ENCODE measurements around the gene WNT3. TPM values are rescaled to one million over a fixed set of nuclear protein-coding genes. Genes with fewer than 3 reads are reported as not detected.

The WNT3 gene, protein sequence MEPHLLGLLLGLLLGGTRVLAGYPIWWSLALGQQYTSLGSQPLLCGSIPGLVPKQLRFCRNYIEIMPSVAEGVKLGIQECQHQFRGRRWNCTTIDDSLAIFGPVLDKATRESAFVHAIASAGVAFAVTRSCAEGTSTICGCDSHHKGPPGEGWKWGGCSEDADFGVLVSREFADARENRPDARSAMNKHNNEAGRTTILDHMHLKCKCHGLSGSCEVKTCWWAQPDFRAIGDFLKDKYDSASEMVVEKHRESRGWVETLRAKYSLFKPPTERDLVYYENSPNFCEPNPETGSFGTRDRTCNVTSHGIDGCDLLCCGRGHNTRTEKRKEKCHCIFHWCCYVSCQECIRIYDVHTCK
- total RNA-seq: 6.3 TPM

DNA sequence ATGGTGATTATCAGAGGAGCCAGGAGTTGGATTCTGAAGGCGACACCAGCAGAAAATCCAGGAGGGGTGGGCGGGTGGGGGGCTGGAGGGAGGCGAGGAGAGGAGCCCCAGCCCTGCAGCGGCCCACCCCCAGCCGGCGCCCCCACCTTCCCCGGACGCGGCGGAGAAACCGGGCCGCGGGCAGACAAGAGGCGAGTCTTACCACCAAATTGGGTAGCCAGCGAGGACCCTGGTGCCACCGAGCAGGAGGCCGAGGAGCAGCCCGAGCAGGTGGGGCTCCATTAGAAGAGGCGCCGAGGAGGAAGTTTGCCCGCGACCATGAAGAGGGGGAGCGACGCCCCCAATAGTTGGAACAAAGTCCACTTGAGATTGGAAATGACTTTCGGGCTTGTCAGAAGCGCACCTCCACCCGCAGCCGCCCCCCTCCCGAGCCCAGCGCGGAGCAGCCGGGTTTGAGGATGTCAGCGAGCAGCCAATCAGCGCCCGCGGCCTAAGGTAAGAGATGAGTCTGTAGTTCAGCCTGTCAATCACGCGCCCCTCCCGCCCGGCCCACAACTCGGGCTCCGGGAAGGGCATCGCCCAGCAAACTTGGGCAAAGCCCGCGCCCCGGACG, at the start of gene WNT3:
Gene WNT3, minus strand, starts transcription at position 377 of the 613 bp plus-strand sequence. Its CDS starts 95 bp downstream, at position 282.

DNA sequence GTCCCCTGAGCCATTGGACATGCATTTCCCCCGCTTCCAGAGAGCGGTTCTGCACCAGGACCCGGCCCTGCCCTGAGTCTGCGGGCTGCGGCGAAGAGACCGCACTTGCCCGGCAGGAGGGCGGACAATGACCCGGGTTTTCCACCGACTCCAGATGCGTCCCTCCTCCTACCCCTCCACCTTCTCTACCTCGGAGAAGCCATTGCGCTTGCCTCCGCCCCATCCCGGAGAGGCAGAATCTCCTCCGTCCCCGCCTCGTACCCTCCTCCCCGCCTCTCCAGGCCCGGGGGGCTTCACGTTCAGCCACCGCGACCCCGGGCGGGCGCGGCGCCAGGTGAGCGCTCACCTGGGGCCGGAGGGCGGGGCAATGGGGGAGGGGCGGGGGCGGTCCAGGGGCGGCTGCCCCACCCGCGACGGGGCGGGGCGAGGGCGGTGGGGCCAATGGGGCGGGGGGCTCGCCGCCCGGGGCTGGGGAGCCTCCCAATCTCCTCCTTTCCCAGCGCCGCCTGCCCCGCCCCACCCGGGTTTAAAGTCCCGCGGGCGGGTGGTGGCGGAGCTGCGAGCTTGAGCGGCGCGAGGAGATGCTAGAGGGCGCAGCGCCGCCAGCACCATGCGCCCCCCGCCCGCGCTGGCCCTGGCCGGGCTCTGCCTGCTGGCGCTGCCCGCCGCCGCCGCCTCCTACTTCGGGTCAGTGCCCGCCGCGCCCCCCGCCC, 32.7 kb upstream of the WNT3 start, which contains the start of gene WNT9B:
Gene WNT9B, plus strand, starts transcription at position 555 of the 713 bp plus-strand sequence. Its CDS starts 56 bp downstream, at position 611.

Other genes with a start within 250 kb of the WNT3 start
- gene ARL17A, start 239.0 kb downstream of the WNT3 start, total RNA-seq: 44.8 TPM
- 66.7 TPM for gene NSF, start 228.0 kb downstream of the WNT3 start, total RNA-seq
- gene WNT9B, start 32.9 kb upstream of the WNT3 start, total RNA-seq: not detected
- gene GOSR2, start 104.5 kb upstream of the WNT3 start, total RNA-seq: 66.4 TPM
- gene RPRML, start 160.6 kb upstream of the WNT3 start, total RNA-seq: 5.9 TPM